ENCODE measurements around the gene EGR2.
"Not testable (repeated sequence)": the region's sequence is repeated elsewhere in the genome, so short reads cannot be mapped to it uniquely, and the experiment has no call there.

Gene EGR2

DNA sequence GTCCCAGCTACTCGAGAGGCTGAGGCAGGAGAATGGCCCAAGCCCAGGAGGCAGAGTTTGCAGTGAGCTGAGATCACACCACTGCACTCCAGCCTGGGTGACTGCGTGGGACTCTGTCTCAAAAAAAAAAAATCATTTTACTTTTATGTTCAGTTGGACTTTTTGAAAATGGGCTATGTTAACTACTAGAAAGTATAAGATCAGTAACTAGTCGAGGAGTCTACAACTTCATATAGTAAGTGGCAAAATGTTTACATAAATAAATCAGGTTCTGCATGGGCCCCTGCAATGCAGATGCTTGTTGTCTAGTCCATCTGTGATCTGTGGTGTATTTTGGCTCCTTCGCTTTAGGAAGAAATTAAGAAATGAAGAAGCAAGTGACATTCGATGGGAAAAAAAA, 23.9 kb downstream of the EGR2 start:
- DNase-seq = no peak

- DNase-seq = no peak
Observed at GRCh38 chr10:62790571-62790970, 25.6 kb downstream of the EGR2 start.

- no peak for DNase-seq
Observed at GRCh38 chr10:62790019-62790555, 26.1 kb downstream of the EGR2 start.

- no peak for DNase-seq
Observed at GRCh38 chr10:62788861-62789467, 27.2 kb downstream of the EGR2 start.

DNA sequence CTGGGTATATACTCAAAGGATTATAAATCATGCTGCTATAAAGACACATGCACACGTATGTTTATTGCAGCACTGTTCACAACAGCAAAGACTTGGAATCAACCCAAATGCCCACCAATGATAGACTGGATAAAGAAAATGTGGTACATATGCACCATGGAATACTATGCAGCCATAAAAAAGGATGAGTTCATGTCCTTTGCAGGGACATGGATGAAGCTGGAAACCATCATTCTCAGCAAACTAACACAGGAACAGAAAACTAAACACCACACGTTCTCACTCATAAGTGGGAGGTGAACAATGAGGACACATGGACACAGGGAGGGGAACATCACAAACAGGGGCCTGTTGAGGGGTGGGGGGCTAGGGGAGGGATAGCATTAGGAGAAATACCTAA, 27.9 kb downstream of the EGR2 start:
- DNase-seq = not testable (repeated sequence)

DNA sequence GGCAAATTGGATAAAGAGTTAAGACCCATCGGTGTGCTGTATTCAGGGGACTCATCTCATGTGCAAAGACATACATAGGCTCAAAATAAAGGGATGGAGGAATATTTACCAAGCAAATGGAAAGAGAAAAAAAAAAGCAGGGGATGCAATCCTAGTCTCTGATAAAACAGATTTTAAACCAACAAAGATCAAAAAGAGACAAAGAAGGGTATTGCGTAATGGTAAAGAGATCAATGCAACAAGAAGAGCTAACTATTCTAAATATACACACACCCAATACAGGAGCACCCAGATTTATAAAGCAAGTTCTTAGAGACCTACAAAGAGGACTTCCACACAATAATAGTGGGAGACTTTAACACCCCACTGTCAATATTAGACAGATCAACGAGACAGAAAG, 31.6 kb downstream of the EGR2 start:
- DNase-seq = not testable (repeated sequence)

GRCh38 chr10:62779487-62780248, 36.5 kb downstream of the EGR2 start:
- peak; percentile 94 for DNase-seq

DNA sequence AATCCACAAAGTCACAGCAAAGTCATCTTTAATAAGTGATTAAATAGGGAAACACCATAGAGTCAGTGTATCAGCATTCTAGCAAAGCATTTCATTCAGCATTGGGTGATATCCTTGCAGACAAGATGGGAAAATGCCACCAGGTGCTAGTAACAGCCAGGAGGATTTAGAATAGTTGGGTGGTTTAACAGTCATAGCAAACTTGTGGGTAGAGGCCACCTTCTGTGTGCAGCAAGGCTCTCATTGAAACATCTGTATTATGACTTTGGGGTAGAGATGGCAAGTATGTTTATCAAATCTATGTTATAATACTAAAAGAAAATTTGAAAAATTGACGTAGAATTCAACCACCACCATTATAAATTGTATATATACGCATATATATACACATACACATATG, 38.0 kb downstream of the EGR2 start:
- DNase-seq = no peak

- no peak for DNase-seq
Observed at GRCh38 chr10:62772186-62772974, 43.8 kb downstream of the EGR2 start.

DNA sequence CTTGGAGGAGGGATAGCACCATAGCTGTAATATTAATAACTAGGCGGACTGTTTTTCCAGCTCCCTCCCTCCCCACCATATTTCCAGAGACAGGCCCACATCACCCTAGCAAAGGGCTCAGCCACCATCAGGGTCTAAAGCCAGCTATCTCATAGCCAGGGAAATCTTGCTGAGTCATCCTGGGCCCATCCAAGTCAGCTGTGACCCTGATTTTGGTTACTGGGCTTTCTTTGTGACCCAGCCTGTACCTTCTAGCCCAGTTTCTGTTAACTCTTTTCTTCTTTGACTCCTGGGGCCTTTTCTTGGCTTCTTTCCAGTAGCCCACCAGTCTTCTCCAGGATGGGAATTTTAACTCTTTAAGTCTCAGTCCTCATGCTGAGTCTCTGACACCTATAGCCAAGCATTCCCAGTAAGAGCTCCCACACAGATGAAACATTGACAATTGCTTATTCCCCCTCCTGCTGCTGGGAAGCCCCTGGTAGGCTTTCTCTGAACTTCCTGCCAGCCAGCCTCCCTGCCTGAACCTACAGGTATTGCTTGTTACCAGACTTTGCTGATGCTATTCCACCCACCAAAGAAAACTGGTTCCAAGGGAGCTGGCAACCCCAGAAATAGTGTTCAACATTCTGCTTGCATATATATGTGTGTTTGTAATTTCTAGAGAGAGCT, 46.5 kb downstream of the EGR2 start:
- DNase-seq = no peak

DNA sequence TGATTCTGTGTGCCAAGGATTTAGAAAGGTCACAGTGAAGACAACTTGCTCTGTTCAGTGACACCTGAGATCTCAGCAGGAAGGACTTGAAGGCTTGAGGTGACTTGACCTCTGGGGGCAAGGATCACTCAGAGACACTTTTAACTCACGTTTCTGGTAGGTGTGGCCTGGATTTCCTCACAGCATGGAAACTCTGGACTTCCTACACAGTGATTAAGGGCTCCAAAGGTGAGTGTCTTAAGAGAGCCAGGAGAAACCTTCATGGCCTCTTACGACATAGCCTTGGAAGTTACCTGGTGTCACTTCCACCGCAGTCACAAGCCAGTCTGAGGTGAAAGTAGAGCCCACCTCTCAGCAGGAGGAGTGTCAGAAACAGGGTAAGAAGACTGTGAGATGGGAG, 49.8 kb downstream of the EGR2 start:
- DNase-seq = no peak

DNA sequence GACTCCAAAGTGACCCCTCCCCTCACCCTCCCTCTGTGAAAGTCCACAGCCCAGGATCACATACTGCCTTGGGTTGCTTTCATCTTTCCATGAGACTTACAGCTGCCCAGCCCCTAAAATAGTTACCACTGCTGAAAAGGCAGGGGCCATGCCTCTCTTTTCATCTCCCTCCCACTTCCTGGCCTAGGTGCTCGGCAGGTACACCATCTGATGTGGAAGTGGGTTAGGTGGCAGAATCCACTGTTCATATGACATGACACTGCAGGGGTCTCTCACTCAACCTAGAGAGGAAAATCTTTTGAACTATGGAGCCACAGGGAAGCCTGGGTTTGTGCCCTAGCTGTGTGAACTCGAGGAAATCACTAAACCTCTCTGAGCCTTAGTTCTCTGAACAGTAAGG, 50.4 kb downstream of the EGR2 start:
- no peak for DNase-seq

DNA sequence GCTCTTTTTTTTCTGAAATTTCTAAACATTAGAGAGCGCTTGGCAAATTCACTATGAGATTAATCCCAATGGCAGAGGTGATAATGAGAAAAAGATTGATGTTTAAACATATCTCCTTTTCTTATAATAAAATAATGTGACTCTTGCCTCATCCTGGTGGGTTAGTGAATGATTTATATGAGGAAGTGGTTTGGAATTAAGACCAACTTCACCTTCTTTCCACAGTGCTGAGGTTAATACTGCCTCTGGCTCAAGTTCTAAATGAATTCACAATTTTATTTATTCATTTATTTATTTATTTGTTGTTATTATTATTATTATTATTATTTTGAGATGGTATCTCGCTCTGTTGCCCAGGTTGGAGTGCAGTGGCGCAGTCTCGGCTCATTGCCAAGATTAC, 52.2 kb downstream of the EGR2 start:
- DNase-seq = no peak

- DNase-seq = no peak
Observed at GRCh38 chr10:62763155-62763554, 53.0 kb downstream of the EGR2 start.
